GM12892 (cell line): ENCODE measurements around the gene RTKN2.

Source experiments
- POLR2A ChIP-seq: IDR thresholded peaks from 2 replicates; pipeline ENCODE4 v1.6.1; 2011; ENCODE audit warnings: low read depth, low read length, control low read depth
- POLR2AphosphoS5 ChIP-seq: IDR thresholded peaks from 2 replicates; pipeline ENCODE4 v1.6.1; 2011; ENCODE audit warnings: low read depth, low read length, control low read depth

DNA sequence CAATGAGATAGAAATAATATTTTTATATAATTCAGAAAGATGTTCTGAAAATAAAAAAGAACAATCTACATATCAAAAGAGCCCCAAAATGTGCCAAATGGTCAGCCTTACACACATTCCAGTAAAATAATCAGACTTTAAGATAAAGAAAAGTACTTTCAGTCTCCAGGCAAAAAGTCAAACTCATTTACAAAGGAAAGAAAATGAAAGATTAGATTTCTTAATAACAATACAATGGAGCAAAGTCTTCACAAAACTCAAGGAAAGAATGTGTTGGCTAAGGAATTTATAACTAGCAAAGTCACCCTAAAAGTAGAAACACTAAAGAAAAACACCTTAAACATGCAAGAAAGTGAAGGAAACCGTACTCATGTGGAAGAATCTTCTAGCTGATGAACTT lies 16.6 kb downstream of the RTKN2 start:
- TF ChIP-seq POLR2A: no peak
- no peak for TF ChIP-seq POLR2AphosphoS5
